ENCODE measurements around the gene RMP24.

Gene RMP24

DNA sequence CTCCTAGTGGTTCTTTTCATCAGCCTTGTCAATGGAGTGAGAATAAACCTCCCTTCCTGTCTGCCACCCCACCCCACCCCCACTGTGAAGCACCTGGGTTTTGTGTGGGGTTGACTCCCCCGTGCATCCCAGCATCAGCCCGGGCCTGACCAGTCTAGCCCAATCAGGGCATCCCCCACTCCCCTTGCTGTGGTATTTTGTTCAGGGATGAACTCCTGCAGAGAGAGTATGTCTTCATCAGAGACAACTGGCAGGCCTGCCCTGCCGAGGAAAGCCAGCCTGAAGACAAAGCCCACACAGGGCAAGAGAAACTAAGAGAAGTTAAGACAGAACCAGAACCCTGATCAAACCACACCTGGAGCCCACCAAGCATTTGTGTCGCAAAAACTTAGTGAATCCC is 36.7 kb upstream of the RMP24 start (continued):
- TF ChIP-seq, protein P1, sequence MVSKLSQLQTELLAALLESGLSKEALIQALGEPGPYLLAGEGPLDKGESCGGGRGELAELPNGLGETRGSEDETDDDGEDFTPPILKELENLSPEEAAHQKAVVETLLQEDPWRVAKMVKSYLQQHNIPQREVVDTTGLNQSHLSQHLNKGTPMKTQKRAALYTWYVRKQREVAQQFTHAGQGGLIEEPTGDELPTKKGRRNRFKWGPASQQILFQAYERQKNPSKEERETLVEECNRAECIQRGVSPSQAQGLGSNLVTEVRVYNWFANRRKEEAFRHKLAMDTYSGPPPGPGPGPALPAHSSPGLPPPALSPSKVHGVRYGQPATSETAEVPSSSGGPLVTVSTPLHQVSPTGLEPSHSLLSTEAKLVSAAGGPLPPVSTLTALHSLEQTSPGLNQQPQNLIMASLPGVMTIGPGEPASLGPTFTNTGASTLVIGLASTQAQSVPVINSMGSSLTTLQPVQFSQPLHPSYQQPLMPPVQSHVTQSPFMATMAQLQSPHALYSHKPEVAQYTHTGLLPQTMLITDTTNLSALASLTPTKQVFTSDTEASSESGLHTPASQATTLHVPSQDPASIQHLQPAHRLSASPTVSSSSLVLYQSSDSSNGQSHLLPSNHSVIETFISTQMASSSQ (IDR thresholded peaks at IDR 0.05; ENCODE audit: low read depth), result no peak
- TF ChIP-seq, protein P1 (CRISPR knock-in tag; IDR thresholded peaks at IDR 0.05; ENCODE audit: borderline replicate concordance), result no peak
- TF ChIP-seq ZNF724P (CRISPR knock-in tag; IDR thresholded peaks at IDR 0.05; ENCODE audit: borderline replicate concordance) (no peak), ZNF136 (CRISPR knock-in tag; IDR thresholded peaks at IDR 0.05; ENCODE audit: low read depth) (no peak), ZNF501 (CRISPR knock-in tag; IDR thresholded peaks at IDR 0.05) (no peak), BHLHE40 (IDR thresholded peaks at IDR 0.05; ENCODE audit: low read length) (no peak)

DNA sequence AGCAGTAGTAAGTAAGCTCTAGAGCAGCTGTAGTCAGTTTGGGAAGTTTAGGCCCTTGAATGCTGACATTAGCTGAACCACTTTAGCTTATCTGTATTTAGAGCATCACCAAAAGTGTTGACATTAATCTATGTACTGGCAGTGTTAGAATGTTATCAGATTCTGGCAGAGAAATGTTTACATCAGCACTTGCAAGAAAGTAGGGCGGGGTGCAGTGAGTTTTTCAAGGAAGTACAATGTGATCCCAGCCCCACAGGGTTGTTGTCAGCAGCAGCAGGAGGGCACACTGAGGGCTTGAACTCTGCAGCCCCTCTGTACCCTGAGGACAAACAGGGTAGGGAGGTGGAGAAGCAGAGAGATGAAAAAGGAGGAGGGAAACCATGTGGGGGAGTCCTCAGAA is 35.5 kb upstream of the RMP24 start:
- in situ Hi-C loops (cut with HindIII; ENCODE audit: extremely low pct_ligation_motif_present, low pct_unique_long_range_greater_than_20kb), result no loop called here
- CTCF ChIA-PET (ENCODE audit: low intra/inter-chr PET ratio, low total read pairs), result no interaction called here
- no peaks in the 10 kb centered on the region for H3K9me3 ChIP-seq (ENCODE audit: low read length)
- POLR2A ChIA-PET, result no interaction called here
- WGBS (ENCODE audit: low lambda C conversion rate), result 33% methylated on average over 1 of the region's 1 CpG
- H3K79me2 ChIP-seq (ENCODE audit: insufficient read depth, low read length), result no peaks in the 10 kb centered on the region
- H3K27me3 ChIP-seq (ENCODE audit: control insufficient read depth in 1 of 2, insufficient read depth in 2 of 2, low read length in 2 of 2), result no peaks in the 10 kb centered on the region
- no peaks in the 10 kb centered on the region for H3K36me3 ChIP-seq (replicated peaks in 1 of 2; ENCODE audit: control insufficient read depth in 1 of 2, insufficient read depth in 2 of 2, low read length in 2 of 2)
- FAIRE-seq, result no peak
- H3K4me2 ChIP-seq (ENCODE audit: low read depth, low read length), result no peak overlapping the region
- no peak for DNase-seq (ENCODE audit: low spot score)
- no peak for ATAC-seq
- no peak overlapping the region for H2AFZ ChIP-seq (ENCODE audit: low read length)
- H3K27ac ChIP-seq (ENCODE audit: extremely low read length, insufficient read depth, low read length), result no peak overlapping the region
- intact Hi-C loops (cut with micrococcal nuclease; ENCODE audit: unreplicated experiment), result no loop called here
- H3K4me3 ChIP-seq (replicated peaks in 1 of 3; ENCODE audit: insufficient read depth in 1 of 3, low read depth in 2 of 3, low read length in 3 of 3), result no peak overlapping the region
- H4K20me1 ChIP-seq (ENCODE audit: insufficient read depth, low read length), result no peaks in the 10 kb centered on the region
- no peaks in the 10 kb centered on the region for H3K4me1 ChIP-seq (ENCODE audit: insufficient read depth, low read length)
- no peak overlapping the region for H3K9ac ChIP-seq (ENCODE audit: insufficient read depth, low read depth, low read length)
- BruUV-seq (replicated peaks), result no TSS peak
- TF ChIP-seq ATM (IDR thresholded peaks at IDR 0.05; ENCODE audit: borderline replicate concordance) (no peak), HOXA9 (CRISPR knock-in tag; IDR thresholded peaks at IDR 0.05; ENCODE audit: borderline replicate concordance) (no peak), HNRNPK (IDR thresholded peaks at IDR 0.05; ENCODE audit: low read depth, low read length, poor library complexity, severe bottlenecking) (no peak), ZNF354B (CRISPR knock-in tag; IDR thresholded peaks at IDR 0.05) (no peak), ZNF317 (CRISPR knock-in tag; IDR thresholded peaks at IDR 0.05) (no peak), GZF1 (CRISPR knock-in tag; IDR thresholded peaks at IDR 0.05) (no peak), ZFP90 (CRISPR knock-in tag; IDR thresholded peaks at IDR 0.05; ENCODE audit: borderline replicate concordance) (no peak), TOPORS (CRISPR knock-in tag; IDR thresholded peaks at IDR 0.05) (no peak), CEBPG (CRISPR knock-in tag; IDR thresholded peaks at IDR 0.05) (no peak)
- TF ChIP-seq, protein P2, sequence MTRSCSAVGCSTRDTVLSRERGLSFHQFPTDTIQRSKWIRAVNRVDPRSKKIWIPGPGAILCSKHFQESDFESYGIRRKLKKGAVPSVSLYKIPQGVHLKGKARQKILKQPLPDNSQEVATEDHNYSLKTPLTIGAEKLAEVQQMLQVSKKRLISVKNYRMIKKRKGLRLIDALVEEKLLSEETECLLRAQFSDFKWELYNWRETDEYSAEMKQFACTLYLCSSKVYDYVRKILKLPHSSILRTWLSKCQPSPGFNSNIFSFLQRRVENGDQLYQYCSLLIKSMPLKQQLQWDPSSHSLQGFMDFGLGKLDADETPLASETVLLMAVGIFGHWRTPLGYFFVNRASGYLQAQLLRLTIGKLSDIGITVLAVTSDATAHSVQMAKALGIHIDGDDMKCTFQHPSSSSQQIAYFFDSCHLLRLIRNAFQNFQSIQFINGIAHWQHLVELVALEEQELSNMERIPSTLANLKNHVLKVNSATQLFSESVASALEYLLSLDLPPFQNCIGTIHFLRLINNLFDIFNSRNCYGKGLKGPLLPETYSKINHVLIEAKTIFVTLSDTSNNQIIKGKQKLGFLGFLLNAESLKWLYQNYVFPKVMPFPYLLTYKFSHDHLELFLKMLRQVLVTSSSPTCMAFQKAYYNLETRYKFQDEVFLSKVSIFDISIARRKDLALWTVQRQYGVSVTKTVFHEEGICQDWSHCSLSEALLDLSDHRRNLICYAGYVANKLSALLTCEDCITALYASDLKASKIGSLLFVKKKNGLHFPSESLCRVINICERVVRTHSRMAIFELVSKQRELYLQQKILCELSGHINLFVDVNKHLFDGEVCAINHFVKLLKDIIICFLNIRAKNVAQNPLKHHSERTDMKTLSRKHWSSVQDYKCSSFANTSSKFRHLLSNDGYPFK (CRISPR knock-in tag; IDR thresholded peaks at IDR 0.05; ENCODE audit: borderline replicate concordance), result no peak
